K562 (cell line): Measurements from ENCODE around the gene CCNL2. TPM values are rescaled to one million over a fixed set of nuclear protein-coding genes. Genes with fewer than 3 reads are reported as not detected.
A peak's percentile ranks its signal among the peaks of the same experiment; 100 is the strongest.

ENCODE experiments used
- BCOR ChIP-seq: fragments of 450-650 bp; IDR thresholded peaks from 2 replicates; pipeline ENCODE4 v1.6.1; 2016
- CUX1 ChIP-seq: fragments of 200-800 bp; sonication (Bioruptor generic); IDR thresholded peaks from 2 replicates; pipeline ENCODE4 v1.6.1; 2016; ENCODE audit warnings: missing genetic modification characterization, missing compliant biosample characterization
- FOXM1 ChIP-seq, 2 experiments: fragments of 450-650 bp in 1 of 2; sonication (generic) in 1 of 2; formaldehyde crosslinking in 1 of 2; IDR thresholded peaks; 2 replicates each; pipeline versions ENCODE4 v1.6.1 to v1.9.0; 2017 to 2022; ENCODE audit warnings: low read depth in 2 of 2, mild to moderate bottlenecking in 2 of 2, missing genetic modification reagents in 1 of 2, moderate library complexity in 1 of 2
- GABPB1 ChIP-seq: sonication (generic); formaldehyde crosslinking; IDR thresholded peaks from 2 replicates; pipeline ENCODE4 v1.8.0; 2022; ENCODE audit warnings: mild to moderate bottlenecking, missing genetic modification reagents
- KDM4B ChIP-seq, 2 experiments: fragments of 450-650 bp in 1 of 2; sonication (generic) in 1 of 2; IDR thresholded peaks; 2 replicates each; pipeline ENCODE4 v1.6.1; 2016 to 2017; ENCODE audit warnings: borderline replicate concordance in 2 of 2, antibody characterized with exemption in 1 of 2, low read depth in 1 of 2, mild to moderate bottlenecking in 1 of 2
- L3MBTL2 ChIP-seq: fragments of 450-650 bp; IDR thresholded peaks from 2 replicates; pipeline ENCODE4 v1.6.1; 2016; ENCODE audit warnings: mild to moderate bottlenecking, moderate library complexity
- MNT ChIP-seq, 2 experiments: fragments of 450-650 bp; conservative IDR thresholded peaks; 2 replicates each; pipeline ENCODE4 v1.6.1; 2017; ENCODE audit warnings: mild to moderate bottlenecking in 2 of 2, moderate library complexity in 2 of 2
- RCOR1 ChIP-seq, 2 experiments: IDR thresholded peaks; 2 replicates each; pipeline ENCODE4 v1.6.1; 2012; ENCODE audit warnings: low read depth in 2 of 2, low read length in 2 of 2, borderline replicate concordance in 1 of 2, improper control_type of control experiment in 1 of 2
- RFX7 ChIP-seq: fragments of 250-450 bp; sonication (Bioruptor Pico); IDR thresholded peaks from 2 replicates; pipeline ENCODE4 v1.5.1; 2021; ENCODE audit warnings: mild to moderate bottlenecking
- SMARCA4 ChIP-seq: fragments of 450-650 bp; IDR thresholded peaks from 2 replicates; pipeline ENCODE4 v1.6.1; 2016
- SNIP1 ChIP-seq: fragments of 450-650 bp; IDR thresholded peaks from 2 replicates; pipeline ENCODE4 v1.7.1; 2017; ENCODE audit warnings: low read depth, mild to moderate bottlenecking
- SP2 ChIP-seq: IDR thresholded peaks from 2 replicates; pipeline ENCODE4 v1.6.1; 2011; ENCODE audit warnings: mild to moderate bottlenecking, low read depth, low read length, moderate library complexity; ENCODE audit not compliant: poor library complexity, severe bottlenecking; ENCODE audit errors: extremely low read depth
- STAT5B ChIP-seq: fragments of 250-450 bp; sonication (Bioruptor Pico); IDR thresholded peaks from 2 replicates; pipeline ENCODE4 v1.8.0; 2021; ENCODE audit warnings: mild to moderate bottlenecking, inconsistent platforms
- XRCC4 ChIP-seq: IDR thresholded peaks from one replicate; pipeline ENCODE4 v1.6.1; 2011; ENCODE audit not compliant: insufficient read depth, insufficient read length; ENCODE audit errors: extremely low read depth
- ZBTB17 ChIP-seq: fragments of 450-650 bp; formaldehyde crosslinking; IDR thresholded peaks from 2 replicates; pipeline ENCODE4 v1.4.0; 2020; ENCODE audit warnings: mild to moderate bottlenecking
- ZMIZ1 ChIP-seq, 2 experiments: fragments of 150-350 bp in 1 of 2; IDR thresholded peaks; 2 replicates each; pipeline ENCODE4 v1.6.1; 2012 to 2016; ENCODE audit warnings: low read depth in 2 of 2, low read length in 2 of 2, mild to moderate bottlenecking in 1 of 2, moderate library complexity in 1 of 2
- ZNF431 ChIP-seq: sonication (generic); formaldehyde crosslinking; IDR thresholded peaks from 2 replicates; pipeline ENCODE4 v1.8.0; 2022; ENCODE audit warnings: mild to moderate bottlenecking, missing genetic modification reagents
- polyA plus RNA-seq, 8 experiments: library from polyadenylated mRNA; depleted of rRNA in 4 of 8; stranded (reverse) in 5 of 8; unstranded in 3 of 8; fragments of >200 nt; fragmentation: Nextera tagmentation in 2 of 8; fragmentation: Illumina TruSeq in 1 of 8; extraction: Ambion mirVana in 2 of 8; extraction: Trizol in 1 of 8; gene quantifications; 2 replicates each; pipeline versions ENCODE4 v1.2.1 to v1.2.3, GENCODE V29; 2011 to 2014; ENCODE audit warnings: inconsistent platforms in 1 of 8, missing spikeins in 1 of 8
- total RNA-seq, 7 experiments: library from RNA; depleted of rRNA in 6 of 7; stranded (reverse); fragments of >200 nt in 6 of 7; fragmentation: Illumina TruSeq in 2 of 7; extraction: Trizol in 2 of 7; gene quantifications; 2 replicates each; pipeline versions ENCODE4 v1.2.1 to v1.2.3, GENCODE V29; 2011 to 2021; ENCODE audit warnings: low replicate concordance in 1 of 7

Gene CCNL2
- total and polyA plus RNA-seq, 9 of the 15 experiments (the other 6 are each of a cell fraction or from before 2014, with no cell fraction given): 2.8 to 287 (median 94.5) TPM

GRCh38 chr1:1349256-1350012 lies 49.7 kb downstream of the CCNL2 start, which contains the start of gene DVL1 (continued):
- no peak for TF ChIP-seq ZMIZ1 (IDR thresholded peaks at IDR 0.05; ENCODE audit: low read depth in 2 of 2, low read length in 2 of 2)
- no peak for TF ChIP-seq FOXM1 (IDR thresholded peaks at IDR 0.05; ENCODE audit: low read depth)
- no peak for TF ChIP-seq FOXM1 (CRISPR knock-in tag; IDR thresholded peaks at IDR 0.05; ENCODE audit: low read depth)
- no peak for TF ChIP-seq SP2
- TF ChIP-seq GABPB1 (CRISPR knock-in tag): peak; percentile 57; the same call in 1 of the 2 replicates
- 0 out of 2 replicates have a peak, but pooled peaks have one; percentile 20 for TF ChIP-seq ZNF431 (CRISPR knock-in tag)
- no peak for TF ChIP-seq RFX7 (CRISPR knock-in tag)
- no peak for TF ChIP-seq RCOR1 (IDR thresholded peaks at IDR 0.05; ENCODE audit: borderline replicate concordance in 1 of 2, low read depth in 2 of 2, low read length in 2 of 2)
- no peak for TF ChIP-seq XRCC4
- no peak for TF ChIP-seq SMARCA4
- no peak for TF ChIP-seq BCOR
- no peak; a peak in 1 of 4 replicates for TF ChIP-seq KDM4B (IDR thresholded peaks at IDR 0.05; ENCODE audit: borderline replicate concordance in 2 of 2, low read depth in 1 of 2)
- TF ChIP-seq MNT (conservative IDR thresholded peaks at IDR 0.05): peak in 1 of 2 experiments; percentile 41; a peak in 1 of 4 replicates
- peak; percentile 78 for TF ChIP-seq ZBTB17
- TF ChIP-seq L3MBTL2: peak; percentile 66
- TF ChIP-seq STAT5B (CRISPR knock-in tag): no peak
- no peak for TF ChIP-seq CUX1 (CRISPR knock-in tag)
- no peak for TF ChIP-seq SNIP1
